T-helper 22 cell (primary cell): Measurements from ENCODE around the gene SHLD2.
"Not testable (repeated sequence)": the region's sequence is repeated elsewhere in the genome, so short reads cannot be mapped to it uniquely, and the experiment has no call there.

Experiments
- DNase-seq: peaks from one replicate; pipeline ENCODE4 v3.0.0-alpha.2; 2020; ENCODE audit warnings: low read depth

SHLD2 gene

GRCh38 chr10:87213150-87213765 lies 118.3 kb downstream of the SHLD2 start:
- not testable (repeated sequence) for DNase-seq

GRCh38 chr10:87213806-87214205 lies 118.8 kb downstream of the SHLD2 start:
- not testable (repeated sequence) for DNase-seq

- not testable (repeated sequence) for DNase-seq
These were observed 121.1 kb downstream of the SHLD2 start for GRCh38 chr10:87216120-87216519.

GRCh38 chr10:87219370-87219769 lies 124.4 kb downstream of the SHLD2 start:
- DNase-seq: not testable (repeated sequence)

- not testable (repeated sequence) for DNase-seq
These were observed 127.8 kb downstream of the SHLD2 start for GRCh38 chr10:87222789-87223188.

GRCh38 chr10:87225148-87225547 lies 130.1 kb downstream of the SHLD2 start, which contains the start of gene NUTM2A:
Gene NUTM2A, plus strand, starts transcription at chr10:87225448. Its CDS starts 383 bp downstream, at chr10:87225831.
- DNase-seq: not testable (repeated sequence)

- DNase-seq: not testable (repeated sequence)
These were observed 133.2 kb downstream of the SHLD2 start for GRCh38 chr10:87228247-87228646.

GRCh38 chr10:87229211-87229610 lies 134.2 kb downstream of the SHLD2 start:
- DNase-seq: not testable (repeated sequence)

GRCh38 chr10:87234854-87235253 lies 139.8 kb downstream of the SHLD2 start:
- DNase-seq: not testable (repeated sequence)

- DNase-seq: not testable (repeated sequence)
These were observed 142.2 kb downstream of the SHLD2 start for GRCh38 chr10:87237244-87237643.

- DNase-seq: not testable (repeated sequence)
These were observed 144.4 kb downstream of the SHLD2 start for GRCh38 chr10:87239346-87239808.
